SU-DHL-6 (cell line): Measurements from ENCODE around the gene TENT5C.

Experiments
- H2AFZ ChIP-seq: fragments of 200-600 bp; sonication (generic); 2 replicates; pipeline ENCODE4 v1.6.1; 2014; ENCODE audit warnings: low read depth, mild to moderate bottlenecking, moderate library complexity, mixed read lengths, antibody characterized with exemption, low read length; ENCODE audit not compliant: severe bottlenecking
- H3F3A ChIP-seq: fragments of 200-600 bp; shearing (Covaris generic); 2 replicates; pipeline ENCODE4 v1.6.0; 2016; ENCODE audit warnings: antibody characterized with exemption, mild to moderate bottlenecking; ENCODE audit not compliant: insufficient read depth
- H3K27ac ChIP-seq: fragments of 200-600 bp; sonication (generic); 2 replicates; pipeline ENCODE4 v1.5.1; 2016; ENCODE audit warnings: low read depth, mild to moderate bottlenecking, low read length, moderate library complexity, mixed read lengths
- H3K27me3 ChIP-seq: fragments of 200-600 bp; sonication (generic), shearing (Covaris generic); 2 replicates; pipeline ENCODE4 v1.6.0; 2014; ENCODE audit warnings: mild to moderate bottlenecking, low read length
- H3K36me3 ChIP-seq: fragments of 200-600 bp; sonication (generic); 2 replicates; pipeline ENCODE4 v1.6.1; 2014; ENCODE audit warnings: mild to moderate bottlenecking, low read length, mixed read lengths
- H3K4me2 ChIP-seq: fragments of 300-600, 200-600 bp; shearing (Covaris generic), sonication (generic); 2 replicates; pipeline ENCODE4 v1.6.0; 2014; ENCODE audit warnings: low read length, low read depth, mild to moderate bottlenecking; ENCODE audit not compliant: poor library complexity, severe bottlenecking
- H3K4me3 ChIP-seq: fragments of 200-600 bp; sonication (generic); 2 replicates; pipeline ENCODE4 v1.5.1; 2014; ENCODE audit warnings: antibody characterized with exemption, low read length, mild to moderate bottlenecking, mixed read lengths; ENCODE audit not compliant: insufficient read depth, poor library complexity, severe bottlenecking
- H3K79me2 ChIP-seq: fragments of 200-600 bp; sonication (generic); 2 replicates; pipeline ENCODE4 v1.6.1; 2014; ENCODE audit warnings: mild to moderate bottlenecking, low read length, moderate library complexity; ENCODE audit not compliant: insufficient read depth
- H3K9ac ChIP-seq: fragments of 200-600 bp; sonication (generic); 2 replicates; pipeline ENCODE4 v1.7.0; 2014; ENCODE audit warnings: mild to moderate bottlenecking, low read length
- H3K9me2 ChIP-seq: fragments of 200-600 bp; sonication (generic); replicated peaks from 2 replicates; pipeline ENCODE4 v1.6.1; 2014; ENCODE audit warnings: low read length; ENCODE audit not compliant: insufficient read depth
- H3K9me3 ChIP-seq: fragments of 200-600 bp; sonication (generic); 2 replicates; pipeline ENCODE4 v1.6.1; 2014; ENCODE audit warnings: low read length, mixed read lengths; ENCODE audit not compliant: insufficient read depth
- H4K20me1 ChIP-seq: fragments of 200-600 bp; sonication (generic); 2 replicates; pipeline ENCODE4 v1.6.1; 2014; ENCODE audit warnings: low read depth, mild to moderate bottlenecking, antibody characterized with exemption, low read length, moderate library complexity, mixed read lengths
- CTCF ChIP-seq: fragments of 200-600 bp; sonication (generic); IDR thresholded peaks from one replicate; pipeline ENCODE4 v1.5.1; 2017; ENCODE audit warnings: antibody characterized with exemption, mild to moderate bottlenecking, low read length, moderate library complexity; ENCODE audit not compliant: insufficient read depth, poor library complexity, severe bottlenecking
- EZH2phosphoT487 ChIP-seq: fragments of 200-600 bp; sonication (generic), shearing (Covaris generic); conservative IDR thresholded peaks from 2 replicates; pipeline ENCODE4 v1.6.1; 2018; ENCODE audit warnings: mild to moderate bottlenecking, antibody characterized with exemption, low read length, moderate library complexity, mixed read lengths

The TENT5C gene

GRCh38 chr1:117611121-117611601, 5.3 kb downstream of the TENT5C start:
- H3F3A ChIP-seq, result no peaks in the 10 kb centered on the region
- no peaks in the 10 kb centered on the region for H3K27me3 ChIP-seq
- no peak overlapping the region for H3K4me2 ChIP-seq
- H2AFZ ChIP-seq, result no peak overlapping the region
- TF ChIP-seq EZH2phosphoT487 (no peak), CTCF (no peak)
- H3K9ac ChIP-seq, result no peak overlapping the region
- no peak overlapping the region for H3K4me3 ChIP-seq
- H3K9me2 ChIP-seq, result no peaks in the 10 kb centered on the region
- H3K27ac ChIP-seq, result no peak overlapping the region
- H3K79me2 ChIP-seq, result no peaks in the 10 kb centered on the region
- H3K36me3 ChIP-seq, result no peaks in the 10 kb centered on the region
- H3K9me3 ChIP-seq, result no peaks in the 10 kb centered on the region
- no peaks in the 10 kb centered on the region for H4K20me1 ChIP-seq

DNA sequence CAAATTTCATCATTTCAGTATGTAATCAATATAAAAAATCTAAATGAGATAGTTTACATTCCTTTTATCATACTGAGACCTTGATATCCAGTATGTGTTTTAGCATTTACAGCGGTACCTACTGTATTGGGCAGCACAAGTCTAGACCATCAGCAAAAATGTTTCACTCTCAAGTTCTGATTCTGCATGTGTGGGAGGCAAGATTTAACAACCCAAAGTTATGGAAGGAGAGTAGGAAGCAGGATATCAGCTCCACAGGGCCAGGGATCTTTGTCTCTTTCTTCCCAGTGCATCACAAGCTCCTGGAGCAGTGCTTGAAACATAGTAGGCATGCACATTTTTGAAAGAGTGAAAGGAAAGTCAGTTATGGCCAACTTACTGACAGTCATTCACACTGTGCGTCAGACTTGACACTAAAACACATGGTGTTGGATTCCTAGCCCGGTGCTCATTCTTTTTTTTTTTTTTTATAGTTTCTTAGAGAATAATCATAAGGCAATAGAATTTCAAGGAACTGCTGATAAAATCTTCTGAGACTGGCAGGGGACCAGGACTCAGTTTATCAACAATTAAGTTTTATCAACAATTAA, 6.1 kb downstream of the TENT5C start:
- H3K79me2 ChIP-seq, result no peaks in the 10 kb centered on the region
- H3K27ac ChIP-seq, result no peak overlapping the region
- H3K4me2 ChIP-seq, result no peak overlapping the region
- no peak for TF ChIP-seq CTCF
- no peak for TF ChIP-seq EZH2phosphoT487
- H3K36me3 ChIP-seq, result no peaks in the 10 kb centered on the region
- H3K9ac ChIP-seq, result no peak overlapping the region
- H3K9me3 ChIP-seq, result no peaks in the 10 kb centered on the region
- H3K9me2 ChIP-seq, result no peaks in the 10 kb centered on the region
- H4K20me1 ChIP-seq, result no peaks in the 10 kb centered on the region
- no peak overlapping the region for H3K4me3 ChIP-seq
- no peaks in the 10 kb centered on the region for H3F3A ChIP-seq
- no peaks in the 10 kb centered on the region for H3K27me3 ChIP-seq
- H2AFZ ChIP-seq, result no peak overlapping the region

DNA sequence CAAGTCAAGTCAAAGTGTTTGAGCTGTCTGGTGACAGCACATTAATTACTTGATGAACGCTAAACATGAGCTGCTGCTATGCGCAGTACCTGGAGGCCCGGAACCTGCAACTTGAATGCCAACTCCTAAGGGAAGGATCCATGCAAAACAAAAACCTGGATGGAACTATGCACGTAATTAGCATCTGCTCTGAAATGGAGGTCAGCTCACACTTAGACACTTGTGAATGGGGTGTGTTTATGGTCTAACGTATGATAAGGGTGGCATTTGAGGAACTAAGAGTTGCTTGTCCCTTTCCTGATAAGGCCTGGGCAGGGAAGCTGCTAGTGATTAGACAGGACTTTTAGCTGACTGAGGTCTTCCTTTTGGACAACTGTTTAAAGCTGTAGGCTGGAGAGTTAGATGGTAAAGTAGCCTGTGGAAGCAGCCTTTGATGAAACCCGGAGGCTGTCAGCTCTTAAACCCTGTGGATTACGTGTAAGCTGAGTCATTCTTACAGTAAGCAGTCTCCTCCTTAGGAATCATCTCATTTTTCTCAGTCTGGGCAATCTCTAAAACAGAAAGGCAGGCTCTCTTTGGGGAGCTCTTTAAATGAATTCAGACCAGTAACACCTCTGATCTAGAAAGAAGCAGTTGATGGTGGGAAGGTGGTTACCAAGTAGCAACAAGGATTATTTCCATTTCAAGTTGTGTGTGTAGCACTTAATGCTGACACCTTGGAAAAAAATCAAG, 6.8 kb downstream of the TENT5C start:
- Histone ChIP-seq H3K9ac (no peak overlapping the region), H4K20me1 (no peaks in the 10 kb centered on the region), H3K36me3 (no peaks in the 10 kb centered on the region), H3K9me3 (no peaks in the 10 kb centered on the region), H3K79me2 (no peaks in the 10 kb centered on the region), H3K4me2 (no peak overlapping the region), H3F3A (no peaks in the 10 kb centered on the region), H3K27ac (no peak overlapping the region), H3K27me3 (no peaks in the 10 kb centered on the region), H3K9me2 (no peaks in the 10 kb centered on the region), H2AFZ (no peak overlapping the region), H3K4me3 (no peak overlapping the region)
- TF ChIP-seq CTCF (no peak), EZH2phosphoT487 (no peak)
